Brain pericyte (primary cell): ENCODE data around the gene MYLK3.
"Not testable (repeated sequence)": the region's sequence is repeated elsewhere in the genome, so short reads cannot be mapped to it uniquely, and the experiment has no call there.

Source experiments
- DNase-seq: peaks from one replicate; pipeline ENCODE4 v3.0.0-alpha.2; 2012; ENCODE audit warnings: low read depth, low spot score

Gene MYLK3

GRCh38 chr16:46690281-46691178, 57.6 kb downstream of the MYLK3 start:
- no peak for DNase-seq

- peak; percentile 98 for DNase-seq
Measured at GRCh38 chr16:46689365-46690280, 58.5 kb downstream of the MYLK3 start, which contains the start of gene ORC6. TSS of gene ORC6 (plus strand) at chr16:46689659. CDS start at chr16:46689706, 47 bp downstream.

GRCh38 chr16:46688654-46689364, 59.3 kb downstream of the MYLK3 start, which contains the start of gene VPS35:
TSS of gene VPS35 (minus strand) at chr16:46689178. CDS start at chr16:46689133, 45 bp downstream.
- DNase-seq, result no peak

- DNase-seq, result no peak
Measured at GRCh38 chr16:46688101-46688653, 60.0 kb downstream of the MYLK3 start.

- no peak for DNase-seq
Measured at GRCh38 chr16:46687486-46687885, 60.7 kb downstream of the MYLK3 start.

- DNase-seq, result no peak
Measured at GRCh38 chr16:46686815-46687473, 61.2 kb downstream of the MYLK3 start.

GRCh38 chr16:46681867-46682266, 66.3 kb downstream of the MYLK3 start:
- not testable (repeated sequence) for DNase-seq

- not testable (repeated sequence) for DNase-seq
Measured at GRCh38 chr16:46677943-46678342, 70.2 kb downstream of the MYLK3 start.

- no peak for DNase-seq
Measured at GRCh38 chr16:46673320-46674013, 74.7 kb downstream of the MYLK3 start.

- no peak for DNase-seq
Measured at GRCh38 chr16:46662123-46662522, 86.0 kb downstream of the MYLK3 start.

- DNase-seq, result no peak
Measured at GRCh38 chr16:46658925-46659324, 89.2 kb downstream of the MYLK3 start.
